ENCODE data around the gene MGME1.
"Not testable (repeated sequence)": the region's sequence is repeated elsewhere in the genome, so short reads cannot be mapped to it uniquely, and the experiment has no call there.

The MGME1 gene

GRCh38 chr20:17941087-17941825, 27.6 kb upstream of the MGME1 start:
- DNase-seq = no peak

- DNase-seq = no peak
Measured at GRCh38 chr20:17941826-17942196, 27.0 kb upstream of the MGME1 start.

GRCh38 chr20:17943343-17943742, 25.5 kb upstream of the MGME1 start:
- no peak for DNase-seq

DNA sequence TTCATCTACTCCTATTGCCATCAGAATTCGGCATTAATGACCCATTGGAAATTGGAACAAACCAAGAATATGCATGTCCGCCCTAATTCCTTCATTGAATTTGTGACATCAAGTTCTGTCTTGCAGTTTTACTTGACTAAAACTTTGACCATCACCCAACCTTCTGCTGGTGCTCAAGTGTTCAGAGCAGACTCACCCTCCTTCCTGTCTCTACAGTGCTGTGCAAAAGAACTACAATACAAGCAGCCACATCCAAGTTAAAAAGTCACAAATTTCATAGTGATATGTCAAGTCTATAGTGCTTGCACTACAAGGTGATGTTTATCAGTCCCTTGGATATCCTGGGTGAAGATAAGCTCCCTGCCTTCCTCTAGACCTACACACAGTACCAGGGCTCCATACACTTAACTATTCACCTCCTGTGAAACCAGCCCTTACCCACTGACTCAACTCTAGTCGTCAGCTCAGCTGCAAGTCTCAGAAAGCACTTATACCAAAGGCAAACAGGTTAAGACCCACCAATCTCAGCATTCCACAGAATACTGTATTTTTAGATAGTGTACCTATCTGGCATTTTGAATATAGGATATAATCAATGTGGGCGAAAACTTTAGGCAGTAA, 23.9 kb upstream of the MGME1 start:
- DNase-seq = no peak

- no peak for DNase-seq
Measured at GRCh38 chr20:17946040-17946439, 22.8 kb upstream of the MGME1 start.

DNA sequence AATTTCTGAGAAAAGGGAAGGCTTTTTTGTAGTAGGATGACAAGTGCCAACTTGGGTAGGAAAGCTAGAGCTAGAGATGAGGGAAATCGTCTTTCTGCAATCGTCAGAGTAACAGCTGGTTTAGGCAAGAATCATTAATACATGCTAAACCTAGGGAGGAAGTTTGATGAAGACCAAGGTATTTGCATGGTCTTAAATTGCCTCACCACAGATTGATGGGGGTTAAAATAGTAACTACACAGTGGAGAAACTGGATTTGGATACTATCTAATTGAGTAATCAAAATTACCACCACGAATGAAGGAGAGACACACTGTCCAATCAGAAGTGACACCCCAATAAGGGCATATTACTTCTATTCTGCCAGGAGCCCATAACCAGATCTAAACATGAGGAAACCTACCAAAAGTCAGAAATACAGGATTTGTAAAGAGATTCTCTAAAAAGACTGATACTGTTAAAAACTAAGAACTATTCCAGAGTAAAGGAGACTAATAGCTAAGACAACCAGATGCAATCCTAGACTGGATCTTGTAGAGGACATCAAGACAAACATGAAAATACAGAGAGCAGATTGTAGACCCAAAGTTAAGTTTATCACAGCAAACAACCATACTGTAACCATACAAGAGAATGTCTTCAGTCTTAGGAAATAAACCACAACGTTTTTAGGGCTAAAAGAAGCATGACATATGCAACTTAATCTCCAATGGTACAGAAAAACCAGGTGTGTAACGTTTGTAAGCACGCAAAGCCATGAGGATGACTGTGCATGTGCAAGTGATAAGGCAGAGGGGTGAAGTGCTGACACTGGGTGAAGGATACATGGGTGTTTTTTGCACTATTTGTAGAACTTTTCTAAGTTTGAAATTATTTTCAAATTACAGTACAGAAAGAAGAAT, 22.0 kb upstream of the MGME1 start:
- no peak for DNase-seq

DNA sequence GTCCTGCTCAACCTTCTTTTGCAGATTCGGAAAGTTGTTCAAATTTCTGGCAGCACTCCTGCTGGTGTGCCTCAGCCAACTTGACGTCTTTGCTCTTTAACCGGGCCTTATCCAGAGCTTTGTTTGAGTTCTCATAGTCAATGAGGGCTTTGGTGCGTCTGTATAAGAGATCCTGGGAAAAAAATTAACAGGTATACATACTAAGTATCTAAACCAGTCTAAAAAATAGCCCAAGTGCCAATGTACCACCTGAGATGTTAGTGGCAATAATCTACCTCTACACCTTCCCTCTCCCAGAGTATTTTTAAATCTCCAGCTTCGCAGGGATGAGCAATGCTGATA, 21.4 kb upstream of the MGME1 start:
- no peak for DNase-seq

DNA sequence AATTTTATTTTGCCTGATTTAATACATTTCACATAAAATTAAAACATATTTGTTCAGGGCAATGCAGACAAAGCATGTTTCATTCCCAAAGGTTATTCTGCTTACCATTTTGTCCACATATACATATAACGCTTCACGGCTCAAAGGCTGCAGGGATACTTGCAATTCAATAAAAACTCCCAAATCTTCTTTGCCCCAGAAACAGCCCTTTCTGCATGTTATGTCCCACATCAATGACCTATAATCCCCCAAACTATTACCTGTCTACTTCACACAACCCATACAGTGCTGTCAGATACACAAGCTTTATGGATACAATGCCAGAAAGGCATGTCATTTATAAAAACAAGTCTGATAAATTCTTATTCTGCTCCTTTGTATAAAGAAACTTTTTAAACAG, 20.4 kb upstream of the MGME1 start:
- DNase-seq = no peak

DNA sequence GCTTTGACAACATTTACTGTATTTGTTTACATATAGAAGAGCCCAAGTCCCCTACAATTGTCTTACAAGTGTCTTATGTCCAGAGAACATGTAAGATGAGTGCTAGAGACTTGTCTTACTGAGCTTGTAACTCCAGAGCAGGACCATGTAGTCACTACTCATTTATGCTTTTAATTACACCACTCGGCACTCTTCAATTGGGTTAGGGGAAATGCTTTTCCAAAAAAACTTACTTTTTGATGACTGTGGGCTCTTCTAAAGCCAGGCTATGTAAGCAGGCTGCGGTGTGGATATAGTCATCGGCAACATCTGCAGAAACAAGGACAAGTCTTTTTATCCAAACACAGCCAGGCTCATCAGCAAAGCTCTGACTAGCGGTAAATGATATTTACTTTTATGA, 18.9 kb upstream of the MGME1 start:
- DNase-seq = no peak

DNA sequence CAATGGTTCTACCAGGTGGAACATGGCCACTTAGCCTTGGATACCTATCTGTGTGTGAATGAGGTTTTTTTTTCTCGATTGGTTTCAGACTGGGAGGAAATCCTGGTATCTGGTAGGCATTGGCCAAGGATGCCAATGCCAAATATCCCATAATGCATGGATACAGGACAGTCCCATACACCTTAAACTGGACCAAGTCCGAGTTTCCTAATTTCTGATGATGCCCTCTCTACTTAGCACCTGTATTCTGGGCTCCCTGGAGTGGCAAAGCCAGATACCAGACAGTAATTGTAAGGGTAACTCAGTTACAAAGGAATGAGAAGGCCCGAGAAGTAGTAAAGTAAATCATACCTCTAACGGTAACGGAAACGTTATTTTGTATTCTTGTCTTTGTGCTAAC, 18.1 kb upstream of the MGME1 start:
- no peak for DNase-seq

DNA sequence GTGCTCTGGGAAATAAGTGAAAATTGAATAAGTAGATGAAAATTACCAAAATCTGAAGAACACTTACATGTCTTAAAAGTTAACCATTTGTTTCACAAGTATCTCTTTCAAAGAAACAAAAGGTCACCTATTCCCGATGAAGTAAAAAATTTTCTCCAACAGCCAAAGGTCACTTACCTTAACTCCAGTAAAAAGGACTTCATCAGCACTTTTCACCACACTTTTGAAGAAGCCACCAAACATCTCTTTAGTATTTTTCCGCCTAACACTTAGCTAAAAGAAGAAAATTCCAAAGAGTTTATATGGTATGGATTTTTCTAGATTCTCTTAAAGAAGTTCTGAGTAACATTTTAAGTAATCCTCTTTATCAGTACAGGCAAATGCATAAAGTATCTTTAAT, 17.5 kb upstream of the MGME1 start:
- DNase-seq = no peak

DNA sequence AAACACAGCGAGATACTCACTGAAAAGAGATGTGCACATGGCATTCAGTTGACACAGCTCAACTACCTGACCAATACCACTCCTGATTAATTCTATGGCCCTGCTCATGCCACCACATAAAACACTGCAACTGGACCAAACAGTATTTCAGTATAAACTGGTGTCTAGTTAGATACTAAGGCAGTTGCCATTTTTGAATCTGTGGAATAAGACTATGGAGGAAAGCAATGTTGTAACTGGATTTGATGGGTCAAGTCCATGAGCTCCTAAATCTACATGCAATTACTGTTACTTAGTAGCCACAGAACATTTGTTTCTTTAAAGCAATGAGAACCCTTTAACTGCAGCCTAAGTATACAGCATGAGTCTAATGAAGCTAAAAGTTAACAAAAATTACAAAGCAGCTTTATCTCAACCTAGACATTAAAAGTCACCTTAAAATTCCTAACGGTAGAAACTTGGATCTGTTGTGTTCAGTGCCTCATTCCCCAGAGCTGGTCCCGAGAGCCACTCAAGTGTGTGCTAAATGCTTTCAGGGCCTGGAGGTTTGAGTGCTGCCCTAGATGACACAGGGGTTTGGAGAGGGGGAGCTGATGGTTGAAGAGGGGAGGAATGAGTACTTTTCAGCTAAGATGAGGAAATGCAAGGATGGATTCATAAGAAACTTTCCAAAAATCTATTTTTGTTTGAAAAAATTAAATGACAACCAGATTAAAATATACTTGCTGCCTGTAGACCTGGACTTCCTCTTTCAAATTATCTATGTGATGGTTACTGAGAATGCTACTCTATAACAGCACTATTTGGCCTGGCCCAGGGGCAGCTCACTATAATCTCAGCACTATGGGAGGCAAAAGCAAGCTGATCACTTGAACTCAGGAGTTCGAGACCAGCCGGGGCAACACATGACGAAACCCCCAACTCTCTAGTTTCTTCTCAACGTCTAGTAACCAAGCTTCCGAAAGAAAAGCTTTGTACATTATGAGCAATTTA, 15.8 kb upstream of the MGME1 start:
- no peak for DNase-seq

- DNase-seq = no peak
Measured at GRCh38 chr20:17953935-17954334, 14.9 kb upstream of the MGME1 start.

DNA sequence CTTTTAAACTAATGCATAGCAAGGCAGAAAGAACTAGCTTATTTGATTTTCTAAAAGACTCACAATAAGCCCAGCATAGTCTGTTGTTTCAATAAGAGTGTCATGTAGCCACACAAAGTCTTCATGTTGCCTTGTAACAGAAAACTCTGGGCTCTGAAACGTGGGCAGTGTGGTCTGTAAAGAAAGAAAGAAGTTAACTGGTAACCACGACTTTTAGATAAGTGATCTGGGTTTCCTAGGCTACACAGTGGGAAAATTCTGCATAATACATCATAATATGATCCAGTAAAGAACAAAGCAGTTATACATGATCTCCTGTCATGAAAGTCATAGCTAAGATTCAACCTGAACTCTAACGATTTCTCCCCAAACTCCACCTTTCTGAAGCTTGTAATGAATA, 13.5 kb upstream of the MGME1 start:
- DNase-seq = no peak

DNA sequence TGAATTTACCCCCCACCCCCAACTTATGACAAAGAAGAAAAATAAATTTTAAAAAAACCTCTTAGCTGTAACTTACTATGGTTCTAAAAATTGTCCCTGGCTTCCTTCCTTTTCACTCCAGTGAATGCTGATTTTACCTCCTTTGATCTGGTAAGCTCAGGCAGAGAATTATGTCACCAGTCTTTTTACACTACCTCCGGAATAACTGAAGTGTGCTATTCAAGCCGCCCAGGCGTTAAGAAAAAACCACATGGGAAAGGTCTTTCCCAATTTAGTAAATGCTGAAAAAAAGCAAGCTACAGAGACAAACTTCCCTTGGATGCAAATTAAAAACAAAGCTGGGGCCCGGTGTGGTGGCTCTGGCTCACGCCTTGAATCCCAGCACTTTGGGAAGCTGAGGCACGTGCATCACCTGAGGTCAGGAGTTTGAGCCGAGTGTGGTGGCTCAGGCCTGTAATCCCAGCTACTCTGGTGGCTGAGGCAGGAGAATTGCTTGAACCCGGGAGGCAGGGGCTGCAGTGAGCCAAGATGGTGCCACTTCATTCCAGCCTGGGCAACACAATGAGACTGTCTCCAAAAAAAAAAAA, 12.6 kb upstream of the MGME1 start:
- DNase-seq = no peak

DNA sequence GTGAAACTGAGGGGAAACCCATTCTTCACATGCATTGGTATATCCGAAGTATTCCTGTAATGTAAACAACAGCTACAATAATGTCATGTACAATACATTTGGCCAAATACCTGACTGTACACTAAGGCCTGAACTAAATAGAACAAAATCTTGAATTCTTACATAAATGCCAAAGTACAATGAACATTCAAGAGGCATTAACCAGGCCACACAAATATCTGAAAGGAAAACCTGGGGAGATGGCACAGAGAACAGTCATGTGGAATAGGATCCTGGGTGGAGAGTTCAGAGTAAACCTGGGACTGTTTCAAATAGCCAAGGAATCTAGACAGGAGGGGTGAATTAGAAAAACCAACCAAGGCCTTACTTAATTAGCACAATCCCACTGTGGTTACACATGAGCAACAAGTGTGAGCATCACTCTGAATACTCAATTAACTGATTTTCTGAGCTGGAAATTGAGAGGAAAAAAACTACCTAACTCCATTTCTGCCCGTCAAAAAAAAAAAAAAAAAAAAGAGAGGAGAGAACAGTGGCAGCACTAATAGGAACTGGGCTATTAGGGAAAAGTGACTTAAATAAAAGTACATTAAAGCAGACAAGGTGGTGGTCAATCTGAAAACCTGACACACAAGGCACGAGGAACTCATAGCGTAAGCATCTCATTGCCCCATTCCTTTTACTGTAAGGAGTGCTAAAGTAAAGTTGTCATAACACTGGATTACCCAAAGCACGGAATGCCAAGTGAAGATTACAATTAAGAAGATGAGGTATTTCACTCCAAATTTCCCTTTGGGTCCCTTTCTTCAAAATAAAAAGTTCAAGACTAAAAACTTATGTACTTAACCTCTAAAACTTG, 11.1 kb upstream of the MGME1 start:
- no peak for DNase-seq

- DNase-seq = no peak
Measured at GRCh38 chr20:17958373-17959256, 10.2 kb upstream of the MGME1 start.

DNA sequence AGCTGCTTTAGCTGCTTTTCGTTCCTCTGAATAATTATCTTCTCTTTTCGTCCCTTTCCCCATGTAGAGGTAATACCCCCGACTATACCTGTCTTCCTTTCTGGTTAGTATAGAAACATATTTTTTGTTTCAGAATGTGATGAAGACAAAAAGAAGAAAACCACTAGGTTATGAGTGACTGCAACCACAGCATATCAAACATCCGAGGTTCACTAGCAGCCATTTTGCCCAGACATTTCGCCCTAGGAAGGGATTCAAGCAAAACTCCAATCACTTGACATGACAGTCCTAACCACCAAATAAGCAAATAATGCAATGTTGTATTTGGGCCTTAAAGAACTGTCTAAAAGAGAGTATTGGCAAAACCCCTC, 9.6 kb upstream of the MGME1 start:
- no peak for DNase-seq

DNA sequence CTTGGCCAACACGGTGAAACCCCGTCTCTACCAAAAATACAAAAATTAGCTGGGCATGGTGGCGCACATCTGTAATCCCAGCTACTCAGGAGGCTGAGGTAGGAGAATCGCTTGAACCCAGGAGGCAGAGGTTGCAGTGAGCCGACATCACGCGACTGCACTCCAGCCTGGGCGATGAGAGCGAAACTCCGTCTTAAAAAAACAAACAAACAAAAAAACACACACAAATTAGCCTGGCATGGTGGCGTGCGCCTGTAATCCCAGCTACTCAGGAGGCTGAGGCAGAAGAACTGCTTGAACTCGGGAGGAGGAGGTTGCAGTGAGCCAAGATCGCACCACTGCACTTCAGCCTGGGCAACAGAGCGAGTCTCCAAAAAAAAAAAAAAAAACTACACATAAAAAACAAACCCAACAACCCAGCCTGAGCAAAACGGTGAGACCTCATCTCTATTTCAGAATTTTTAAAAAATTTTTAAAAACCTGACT, 8.4 kb upstream of the MGME1 start:
- not testable (repeated sequence) for DNase-seq

- DNase-seq = no peak
Measured at GRCh38 chr20:17960927-17961586, 7.8 kb upstream of the MGME1 start.

Data from midbrain (tissue), 1 donor.